KOPT-K1 (cell line): ENCODE data around the gene REEP5.
A peak's percentile ranks its signal among the peaks of the same experiment; 100 is the strongest.
"Not testable (repeated sequence)": the region's sequence is repeated elsewhere in the genome, so short reads cannot be mapped to it uniquely, and the experiment has no call there.

Source experiments
- H3K27ac ChIP-seq: fragments of 200-600 bp; sonication (generic); 2 replicates; pipeline ENCODE4 v1.5.1; 2016; ENCODE audit warnings: antibody characterized with exemption, mild to moderate bottlenecking, low read depth, low read length; ENCODE audit not compliant: poor library complexity, severe bottlenecking
- H3K36me3 ChIP-seq: fragments of 200-600 bp; sonication (generic); 2 replicates; pipeline ENCODE4 v1.5.1; 2017; ENCODE audit warnings: antibody characterized with exemption, mild to moderate bottlenecking, low read length, moderate library complexity; ENCODE audit not compliant: insufficient read depth
- H3K9me3 ChIP-seq: fragments of 200-600 bp; sonication (generic); 2 replicates; pipeline ENCODE4 v1.5.1; 2017; ENCODE audit warnings: antibody characterized with exemption, low read length, mild to moderate bottlenecking; ENCODE audit not compliant: insufficient read depth, poor library complexity, severe bottlenecking

REEP5 gene

GRCh38 chr5:112921833-112922817 lies at the start of gene REEP5:
REEP5 (minus strand) TSS chr5:112922227; CDS start chr5:112922190, 37 bp downstream.
- Histone ChIP-seq H3K36me3 (peaks cover 18% of the 10 kb centered on the region), H3K27ac (peak within 1 kb of the TSS; percentile 76), H3K9me3 (no peaks in the 10 kb centered on the region)

DNA sequence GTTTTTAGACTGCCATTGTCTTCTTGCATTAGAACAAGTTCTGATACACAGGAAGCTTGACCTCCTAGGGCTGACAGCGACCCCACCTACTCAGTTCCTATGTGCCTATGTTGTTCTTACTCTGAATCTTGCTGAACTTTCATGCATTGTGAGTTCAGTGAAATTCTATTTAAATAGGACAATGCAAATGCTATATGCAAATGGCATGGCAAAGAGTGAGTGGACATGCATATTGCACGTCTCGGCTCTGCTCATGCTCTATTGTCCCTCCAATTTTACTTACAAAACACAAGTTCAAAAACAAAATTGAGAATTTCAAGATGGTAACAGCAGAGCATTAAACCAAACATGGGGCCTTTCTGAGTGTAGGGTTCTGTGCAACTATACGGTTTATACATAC lies 49.2 kb upstream of the REEP5 start:
- Histone ChIP-seq H3K27ac (no peak overlapping the region), H3K36me3 (no peaks in the 10 kb centered on the region), H3K9me3 (no peaks in the 10 kb centered on the region)

DNA sequence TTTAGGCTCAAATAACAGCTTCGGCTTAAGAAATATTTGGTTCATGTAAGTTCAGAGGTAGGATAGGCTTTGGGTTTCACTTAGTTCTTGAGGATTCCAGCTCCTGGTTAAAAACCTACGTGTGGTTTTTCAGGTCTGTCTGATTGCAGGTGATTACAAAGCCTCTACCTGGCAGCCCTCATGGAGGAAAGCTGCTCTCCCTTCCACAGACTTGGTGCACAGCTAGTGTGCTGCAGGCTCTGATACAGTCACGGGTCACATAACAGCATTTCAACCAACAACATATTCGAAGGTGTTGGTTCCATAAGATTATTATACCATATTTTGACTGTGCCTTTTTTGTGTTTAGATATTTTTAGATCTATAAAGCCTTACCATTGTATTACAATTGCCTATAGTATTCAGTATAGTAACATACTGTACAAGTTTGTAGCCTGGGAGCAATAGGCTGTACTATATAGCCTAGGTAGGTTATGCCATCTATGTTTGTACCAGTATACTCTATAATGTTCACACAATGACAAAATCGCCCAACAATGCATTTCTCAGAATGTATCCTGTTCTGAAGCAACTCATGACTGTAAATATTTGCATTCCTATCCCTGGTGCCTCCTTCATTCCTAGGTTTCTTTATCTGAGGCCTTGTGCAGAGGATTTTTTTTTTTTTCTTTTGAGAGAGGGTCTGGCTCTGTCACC lies 46.5 kb upstream of the REEP5 start:
- H3K27ac ChIP-seq: no peak overlapping the region
- H3K36me3 ChIP-seq: no peaks in the 10 kb centered on the region
- H3K9me3 ChIP-seq: no peaks in the 10 kb centered on the region

GRCh38 chr5:112967520-112968083 lies 45.6 kb upstream of the REEP5 start:
- Histone ChIP-seq H3K9me3 (no peaks in the 10 kb centered on the region), H3K27ac (no peak overlapping the region)

DNA sequence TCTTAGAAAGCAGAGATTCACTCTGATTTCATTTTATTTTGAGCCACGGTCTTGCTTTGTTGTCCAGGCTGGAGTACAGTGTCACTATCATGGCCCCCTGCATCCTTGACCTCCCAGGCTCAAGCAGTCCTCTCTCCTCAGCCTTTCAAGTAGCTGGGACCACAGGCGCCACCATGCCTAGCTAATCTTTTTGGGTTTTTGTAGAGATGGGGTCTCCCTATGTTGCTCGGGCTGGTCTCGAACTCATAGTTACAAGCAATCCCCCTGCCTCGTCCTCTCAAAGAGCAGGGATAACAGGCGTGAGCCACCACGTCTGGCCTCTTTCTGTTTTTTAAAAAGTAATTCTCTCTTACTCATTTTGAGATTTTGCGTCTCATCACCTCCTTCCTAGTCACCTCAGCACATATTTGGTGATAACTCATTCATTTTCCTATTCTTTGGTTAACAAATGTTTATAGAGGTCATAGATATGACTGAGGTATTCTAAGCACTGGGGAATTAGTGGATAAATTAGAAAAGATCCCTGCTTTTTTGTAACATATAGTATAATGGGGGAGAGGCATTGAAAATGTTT lies 43.8 kb upstream of the REEP5 start:
- H3K36me3 ChIP-seq: no peaks in the 10 kb centered on the region
- no peaks in the 10 kb centered on the region for H3K9me3 ChIP-seq
- no peak overlapping the region for H3K27ac ChIP-seq

More at GRCh38 chr5:112967520-112968083, 45.6 kb upstream of the REEP5 start:
- H3K36me3 ChIP-seq: no peaks in the 10 kb centered on the region

- H3K9me3 ChIP-seq, H3K36me3 ChIP-seq, H3K27ac ChIP-seq: not testable (repeated sequence)
Measured at GRCh38 chr5:112963374-112963733, 41.3 kb upstream of the REEP5 start.

DNA sequence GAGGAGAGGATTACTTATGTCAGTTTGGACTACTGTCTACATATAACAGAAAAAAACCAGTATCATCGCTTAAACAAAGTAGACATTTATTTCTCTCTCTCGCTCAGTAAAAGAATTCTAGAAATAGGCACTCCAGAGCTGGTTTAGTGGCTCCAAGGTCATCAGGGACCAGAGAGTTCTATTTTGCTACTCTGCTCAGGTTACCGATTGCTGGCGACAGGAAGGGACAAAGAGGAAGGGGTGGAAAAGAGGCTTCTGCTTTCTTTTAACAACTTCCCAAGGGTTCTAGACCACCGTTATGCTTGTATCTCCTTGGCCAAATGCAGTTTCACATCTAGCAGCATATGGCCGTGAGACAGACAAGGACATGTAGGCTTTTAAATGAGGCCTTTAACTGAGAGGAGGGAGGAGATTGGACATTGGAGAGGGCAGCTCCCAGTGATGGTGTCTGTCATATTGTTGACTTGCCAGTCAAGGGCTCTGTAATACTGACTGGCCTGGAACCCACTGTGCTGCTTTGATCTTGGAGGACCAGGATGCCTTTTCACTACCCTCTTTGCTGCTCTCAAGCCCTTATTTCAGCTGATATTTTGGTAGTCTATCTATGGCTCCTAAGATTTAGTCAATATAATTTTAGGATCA lies 39.0 kb upstream of the REEP5 start:
- H3K27ac ChIP-seq: no peak overlapping the region
- no peaks in the 10 kb centered on the region for H3K36me3 ChIP-seq
- H3K9me3 ChIP-seq: no peaks in the 10 kb centered on the region

- Histone ChIP-seq H3K36me3 (no peaks in the 10 kb centered on the region), H3K9me3 (no peaks in the 10 kb centered on the region), H3K27ac (no peak overlapping the region)
Measured at GRCh38 chr5:112960315-112960714, 38.3 kb upstream of the REEP5 start.

DNA sequence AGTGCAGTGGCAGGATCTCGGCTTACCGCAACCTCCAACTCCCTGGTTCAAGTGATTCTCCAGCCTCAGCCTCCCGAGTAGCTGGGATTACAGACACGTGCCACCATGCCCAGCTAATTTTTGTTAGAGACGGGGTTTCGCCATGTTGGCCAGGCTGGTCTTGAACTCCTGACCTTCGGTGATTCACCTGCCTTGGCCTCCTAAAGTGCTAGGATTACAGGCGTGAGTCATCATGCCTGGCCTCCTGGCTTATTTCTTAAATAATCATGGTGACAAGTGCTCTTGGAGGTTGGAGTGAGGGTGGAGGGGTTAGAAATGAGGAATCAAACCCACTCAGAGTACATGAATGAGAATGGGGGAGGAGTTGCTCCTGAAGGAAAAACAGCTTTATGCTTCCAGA lies 37.8 kb upstream of the REEP5 start:
- H3K27ac ChIP-seq, H3K36me3 ChIP-seq, H3K9me3 ChIP-seq: not testable (repeated sequence)

DNA sequence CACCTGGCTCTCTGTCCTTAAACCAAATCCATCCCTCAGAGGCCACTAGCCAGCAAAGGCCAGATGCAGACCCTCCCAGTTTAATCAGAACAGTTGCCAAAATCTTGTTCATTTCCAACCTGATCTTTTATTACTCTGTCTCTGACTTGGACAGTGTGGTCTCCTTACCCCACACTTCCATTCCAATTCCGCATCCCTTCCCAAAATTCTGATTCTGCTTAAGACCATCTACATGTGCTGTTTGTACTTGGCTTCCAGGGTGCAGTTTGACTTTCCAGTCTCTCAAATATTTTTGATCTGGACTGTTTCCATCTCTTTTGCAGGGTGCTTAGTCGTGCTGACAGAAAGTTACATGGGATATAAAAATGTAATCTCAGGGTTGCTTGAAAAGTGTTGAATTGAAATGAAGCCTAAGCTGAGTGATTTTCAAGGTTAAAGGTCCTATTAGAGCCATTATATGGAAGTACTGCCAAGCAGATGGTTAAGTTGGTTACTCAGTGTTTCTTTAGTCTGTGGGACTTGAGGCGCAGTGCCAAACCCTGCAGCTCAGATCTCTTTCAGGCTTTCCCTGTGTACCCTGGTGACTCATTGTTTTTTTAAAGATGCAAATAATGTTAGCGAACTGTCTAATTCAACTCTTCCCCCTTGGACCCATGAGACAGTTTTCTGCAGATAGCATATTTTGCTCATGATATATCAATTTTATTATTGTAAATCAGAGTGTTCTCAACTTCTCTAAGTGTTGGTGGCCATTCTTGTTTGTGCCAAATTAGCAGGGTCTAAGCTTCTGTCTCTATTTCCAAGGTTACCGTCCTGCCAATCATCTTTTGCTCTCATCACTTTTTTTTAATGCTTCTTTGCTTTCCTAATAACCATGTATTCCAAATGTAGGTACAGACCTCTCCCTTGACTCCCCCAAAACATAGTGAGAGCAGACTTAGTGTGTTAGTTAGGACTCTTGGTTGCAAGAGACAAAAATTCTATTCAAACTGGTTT lies 36.4 kb upstream of the REEP5 start:
- no peaks in the 10 kb centered on the region for H3K36me3 ChIP-seq
- no peak overlapping the region for H3K27ac ChIP-seq
- H3K9me3 ChIP-seq: no peaks in the 10 kb centered on the region

DNA sequence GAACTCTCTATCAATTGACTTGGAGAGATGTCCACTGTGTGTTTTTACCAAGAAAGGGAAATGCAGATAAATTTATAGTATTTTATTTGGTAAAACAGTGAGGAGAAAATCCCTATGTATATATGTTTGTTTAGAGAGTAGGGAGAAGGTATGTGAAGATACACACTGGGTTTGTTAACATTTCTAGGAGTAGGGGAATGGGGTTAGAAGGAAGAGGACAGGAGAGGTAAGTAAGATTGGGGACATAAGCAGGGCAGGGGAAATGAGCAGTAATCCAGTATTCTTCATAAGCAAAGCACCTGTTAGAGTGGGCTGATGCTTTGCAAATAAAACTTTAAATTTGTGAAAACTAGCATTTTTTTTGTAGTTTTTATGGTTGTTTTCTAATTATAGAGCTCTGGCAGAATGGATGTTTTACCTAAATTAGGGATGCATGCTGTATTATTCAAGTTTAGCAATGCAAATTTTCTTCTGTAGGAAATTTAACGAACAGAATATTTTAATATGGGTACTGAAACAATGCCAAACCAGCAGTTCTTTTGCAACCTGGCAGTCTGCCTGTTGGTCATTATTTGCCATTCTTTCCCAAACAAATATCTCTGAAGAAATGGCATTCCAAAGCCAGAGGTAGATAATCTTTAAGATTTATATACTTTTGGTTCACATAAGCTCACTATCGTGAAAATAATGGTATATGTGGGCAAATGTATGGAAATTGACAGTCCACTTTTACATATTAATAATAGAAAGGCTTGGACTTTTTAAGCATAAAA lies 35.2 kb upstream of the REEP5 start:
- H3K27ac ChIP-seq: no peak overlapping the region
- H3K36me3 ChIP-seq: no peaks in the 10 kb centered on the region
- no peaks in the 10 kb centered on the region for H3K9me3 ChIP-seq

DNA sequence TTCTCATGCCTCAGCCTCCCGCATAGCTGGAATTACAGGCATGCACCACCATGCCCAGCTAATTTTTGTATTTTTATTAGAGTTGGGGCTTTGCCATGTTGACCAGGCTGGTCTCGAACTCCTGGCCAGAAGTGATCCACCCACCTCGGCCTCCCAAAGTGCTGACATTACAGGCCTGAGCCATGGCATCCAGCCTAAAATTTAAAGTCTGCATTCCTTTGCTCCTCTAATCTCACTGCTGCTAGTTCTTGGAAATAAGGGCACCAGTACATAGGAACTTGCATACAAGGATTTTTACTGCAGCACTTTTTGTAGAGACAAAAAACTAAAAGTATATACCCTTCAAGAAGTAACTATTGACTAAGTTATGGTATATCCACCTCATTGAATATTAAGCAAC lies 34.6 kb upstream of the REEP5 start:
- H3K27ac ChIP-seq: no peak overlapping the region
- no peaks in the 10 kb centered on the region for H3K9me3 ChIP-seq
- H3K36me3 ChIP-seq: no peaks in the 10 kb centered on the region

GRCh38 chr5:112951124-112951702 lies 29.2 kb upstream of the REEP5 start:
- no peaks in the 10 kb centered on the region for H3K36me3 ChIP-seq
- H3K9me3 ChIP-seq: no peaks in the 10 kb centered on the region
- H3K27ac ChIP-seq: no peak overlapping the region
